ENCODE measurements around the gene NFS1.

- TF ChIP-seq POLR2A (IDR thresholded peaks at IDR 0.05; ENCODE audit: control extremely low read depth in 1 of 2, low read depth in 2 of 2, low read length in 2 of 2) (no peak), KDM1A (IDR thresholded peaks at IDR 0.05; ENCODE audit: borderline replicate concordance, low read length) (no peak), EZH2 (IDR thresholded peaks at IDR 0.05; ENCODE audit: low read depth, low read length, severe bottlenecking) (no peak), CBX5 (IDR thresholded peaks at IDR 0.05; ENCODE audit: low read depth, low read length) (no peak), RBBP5 (IDR thresholded peaks at IDR 0.05; ENCODE audit: borderline replicate concordance, low read depth, low read length) (no peak), CTCF (IDR thresholded peaks at IDR 0.05; ENCODE audit: control extremely low read depth in 1 of 3, insufficient read depth in 1 of 3, low read depth in 1 of 3, low read length in 3 of 3) (no peak), SP1 (IDR thresholded peaks at IDR 0.05; ENCODE audit: low read depth, low read length) (no peak), SIN3A (conservative IDR thresholded peaks at IDR 0.05 in 1 of 2, IDR thresholded peaks at IDR 0.05 in 1 of 2; ENCODE audit: low read depth in 1 of 2, low read length in 2 of 2) (no peak), EP300 (IDR thresholded peaks at IDR 0.05; ENCODE audit: borderline replicate concordance in 1 of 2, low read depth in 2 of 2, low read length in 2 of 2) (no peak)
Measured at GRCh38 chr20:35674921-35675320, 24.2 kb downstream of the NFS1 start.
